CD14-positive monocyte (primary cell): ENCODE results near the gene LEMD3. TPM values are rescaled to one million over a fixed set of nuclear protein-coding genes. Genes with fewer than 3 reads are reported as not detected.
A peak's percentile ranks its signal among the peaks of the same experiment; 100 is the strongest.

Experiments
- DNase-seq, 3 donors: peaks; one replicate each; pipeline ENCODE4 v3.0.0-alpha.2; 2011 to 2022
- H2AFZ ChIP-seq: 2 replicates; pipeline ENCODE4 v1.6.0; 2012; ENCODE audit warnings: mild to moderate bottlenecking, low read depth, low read length, inconsistent platforms; ENCODE audit not compliant: insufficient read depth, poor library complexity, severe bottlenecking
- H3K27ac ChIP-seq, 2 donors: 1 replicate in 1 of 2; 2 replicates in 1 of 2; pipeline ENCODE4 v1.5.1; 2012 to 2013; ENCODE audit warnings: low read length in 2 of 2, control low read depth in 1 of 2, inconsistent platforms in 1 of 2, low read depth in 1 of 2, mild to moderate bottlenecking in 1 of 2
- H3K27me3 ChIP-seq, 2 donors: one replicate each; pipeline versions ENCODE4 v1.6.0 to v1.6.1; 2011 to 2013; ENCODE audit warnings: low read length in 2 of 2; ENCODE audit not compliant: control insufficient read depth in 2 of 2, insufficient read depth in 2 of 2
- H3K36me3 ChIP-seq, 2 donors: replicated peaks in 1 of 2; 1 replicate in 1 of 2; 2 replicates in 1 of 2; pipeline versions ENCODE4 v1.5.1 to v1.6.1; 2012 to 2013; ENCODE audit warnings: low read length in 2 of 2, control low read depth in 1 of 2, inconsistent platforms in 1 of 2, mild to moderate bottlenecking in 1 of 2; ENCODE audit not compliant: insufficient read depth in 2 of 2, control insufficient read depth in 1 of 2
- H3K4me1 ChIP-seq, 2 donors: 1 replicate in 1 of 2; 2 replicates in 1 of 2; pipeline versions ENCODE4 v1.5.1 to v1.6.1; 2012 to 2013; ENCODE audit warnings: low read length in 2 of 2, control low read depth in 1 of 2, inconsistent platforms in 1 of 2, mild to moderate bottlenecking in 1 of 2, moderate library complexity in 1 of 2; ENCODE audit not compliant: insufficient read depth in 2 of 2, control insufficient read depth in 1 of 2
- H3K4me2 ChIP-seq: replicated peaks from 2 replicates; pipeline ENCODE3; 2012; ENCODE audit warnings: low read length, moderate library complexity, mild to moderate bottlenecking; ENCODE audit not compliant: poor library complexity, severe bottlenecking; ENCODE audit errors: extremely low read depth
- H3K4me3 ChIP-seq, 3 experiments: fragments of 200-600 bp in 1 of 3; sonication (generic) in 1 of 3; replicated peaks in 1 of 3; 1 replicate in 2 of 3; 2 replicates in 1 of 3; pipeline ENCODE4 v1.5.1; 2011 to 2013; ENCODE audit warnings: low read length in 3 of 3, mild to moderate bottlenecking in 3 of 3, control low read depth in 2 of 3, low read depth in 2 of 3, inconsistent platforms in 1 of 3, moderate library complexity in 1 of 3
- H3K79me2 ChIP-seq: 2 replicates; pipeline ENCODE4 v1.6.0; 2012; ENCODE audit warnings: mild to moderate bottlenecking, control low read depth, inconsistent platforms, low read length, moderate library complexity; ENCODE audit not compliant: insufficient read depth
- H3K9ac ChIP-seq: 2 replicates; pipeline ENCODE4 v1.6.0; 2017; ENCODE audit warnings: low read length, mild to moderate bottlenecking; ENCODE audit not compliant: insufficient read depth, poor library complexity, severe bottlenecking
- H3K9me3 ChIP-seq, 2 donors: replicated peaks in 1 of 2; 1 replicate in 1 of 2; 2 replicates in 1 of 2; pipeline versions ENCODE4 v1.5.1 to v1.6.1; 2012 to 2013; ENCODE audit warnings: low read length in 2 of 2, control low read depth in 1 of 2; ENCODE audit not compliant: control insufficient read depth in 1 of 2, insufficient read depth in 1 of 2
- H4K20me1 ChIP-seq: 2 replicates; pipeline ENCODE4 v1.6.0; 2012; ENCODE audit warnings: mild to moderate bottlenecking, low read length, control low read depth, moderate library complexity; ENCODE audit not compliant: insufficient read depth
- H3K27ac Mint-ChIP-seq, 7 donors: one replicate each; pipeline ENCODE4 v1.8.0; 2020; ENCODE audit warnings: mild to moderate bottlenecking in 7 of 7, mixed read lengths in 7 of 7, moderate library complexity in 6 of 7, inconsistent platforms in 2 of 7
- H3K27me3 Mint-ChIP-seq, 3 donors: one replicate each; pipeline ENCODE4 v1.8.0; 2021 to 2022; ENCODE audit warnings: low read depth in 3 of 3, mild to moderate bottlenecking in 3 of 3, mixed read lengths in 3 of 3, moderate library complexity in 3 of 3, inconsistent platforms in 1 of 3
- H3K36me3 Mint-ChIP-seq, 2 donors: one replicate each; pipeline ENCODE4 v1.8.0; 2020; ENCODE audit warnings: mixed read lengths in 2 of 2, inconsistent platforms in 1 of 2, mild to moderate bottlenecking in 1 of 2
- H3K4me1 Mint-ChIP-seq: one replicate; pipeline ENCODE4 v1.8.0; 2020; ENCODE audit warnings: mild to moderate bottlenecking, mixed read lengths
- H3K4me3 Mint-ChIP-seq, 2 donors: one replicate each; pipeline ENCODE4 v1.8.0; 2020; ENCODE audit warnings: mild to moderate bottlenecking in 2 of 2, mixed read lengths in 2 of 2, moderate library complexity in 1 of 2
- H3K9me3 Mint-ChIP-seq, 7 donors: one replicate each; pipeline ENCODE4 v1.8.0; 2020 to 2022; ENCODE audit warnings: mixed read lengths in 7 of 7, mild to moderate bottlenecking in 6 of 7, moderate library complexity in 6 of 7, inconsistent platforms in 2 of 7
- WGBS: methylation state at CpG from one replicate; pipeline ENCODE4 v1.1.5; 2013; ENCODE audit warnings: missing lambda C conversion rate; ENCODE audit not compliant: insufficient coverage; 5-methylcytosine and 5-hydroxymethylcytosine counted together
- intact Hi-C, 2 donors: fragments of 100-400 bp; cut with micrococcal nuclease; formaldehyde crosslinking; loops; one replicate each; pipeline versions ENCODE4 v1.15.0 to v1.15.1; 2023
- polyA plus RNA-seq, 3 donors: library from polyadenylated mRNA; depleted of rRNA in 1 of 3; unstranded in 2 of 3; stranded (reverse) in 1 of 3; fragments of 300-500 nt in 2 of 3; fragments of >200 nt in 1 of 3; fragmentation: Illumina TruSeq in 2 of 3; gene quantifications; 1 replicate in 2 of 3; 2 replicates in 1 of 3; pipeline ENCODE4 v1.2.3, GENCODE V29; 2012 to 2021
- TF ChIP-seq, protein P1 (sequence below): fragments of 200-600 bp; IDR thresholded peaks from one replicate; pipeline ENCODE4 v1.8.0; 2022; ENCODE audit warnings: antibody characterized with exemption, mild to moderate bottlenecking

LEMD3 gene
- polyA plus RNA-seq, 3 donors = 11.3 to 12.3 (median 11.7) TPM

DNA sequence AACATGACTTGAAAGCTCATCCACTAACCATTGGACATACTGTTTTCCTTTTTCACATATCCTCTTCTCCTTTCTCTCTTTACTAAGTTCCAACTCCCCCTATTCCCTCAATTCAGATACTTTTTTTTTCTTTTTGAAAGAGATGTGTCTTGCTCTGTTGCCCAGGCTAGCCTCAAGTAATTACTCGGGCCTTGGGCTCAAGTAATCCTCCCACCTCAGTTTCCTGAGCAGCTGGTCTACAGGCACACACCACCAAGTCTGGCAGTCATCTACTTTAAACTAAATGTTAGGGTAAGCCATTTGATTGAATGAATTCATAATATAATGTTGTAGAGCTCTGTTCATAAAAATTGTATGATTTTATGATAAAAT is 15.5 kb downstream of the LEMD3 start:
- Histone ChIP-seq H3K9me3 (no peaks in the 10 kb centered on the region), H3K9ac (no peak overlapping the region), H4K20me1 (peaks cover 84% of the 10 kb centered on the region), H3K79me2 (peaks cover 89% of the 10 kb centered on the region), H2AFZ (no peak overlapping the region), H3K27me3 (no peaks in the 10 kb centered on the region), H3K4me1 (peaks cover 0 to 5% of the 10 kb centered on the region in 2 donors), H3K36me3 (peaks cover 0 to 15% of the 10 kb centered on the region in 2 donors), H3K4me2 (no peak overlapping the region), H3K4me3 (no peak overlapping the region), H3K27ac (no peak overlapping the region)
- no peak overlapping the region for H3K4me3 Mint-ChIP-seq
- no peaks in the 10 kb centered on the region for H3K9me3 Mint-ChIP-seq
- DNase-seq = no peak
- WGBS = no CpG with 5 or more reads among the region's 1 CpG
- H3K4me1 Mint-ChIP-seq = peaks cover 37% of the 10 kb centered on the region
- H3K27me3 Mint-ChIP-seq = no peaks in the 10 kb centered on the region
- peak overlapping the region in 1 of 7 donors; percentile 20 for H3K27ac Mint-ChIP-seq
- intact Hi-C loops = no loop called here
- TF ChIP-seq, protein P1, sequence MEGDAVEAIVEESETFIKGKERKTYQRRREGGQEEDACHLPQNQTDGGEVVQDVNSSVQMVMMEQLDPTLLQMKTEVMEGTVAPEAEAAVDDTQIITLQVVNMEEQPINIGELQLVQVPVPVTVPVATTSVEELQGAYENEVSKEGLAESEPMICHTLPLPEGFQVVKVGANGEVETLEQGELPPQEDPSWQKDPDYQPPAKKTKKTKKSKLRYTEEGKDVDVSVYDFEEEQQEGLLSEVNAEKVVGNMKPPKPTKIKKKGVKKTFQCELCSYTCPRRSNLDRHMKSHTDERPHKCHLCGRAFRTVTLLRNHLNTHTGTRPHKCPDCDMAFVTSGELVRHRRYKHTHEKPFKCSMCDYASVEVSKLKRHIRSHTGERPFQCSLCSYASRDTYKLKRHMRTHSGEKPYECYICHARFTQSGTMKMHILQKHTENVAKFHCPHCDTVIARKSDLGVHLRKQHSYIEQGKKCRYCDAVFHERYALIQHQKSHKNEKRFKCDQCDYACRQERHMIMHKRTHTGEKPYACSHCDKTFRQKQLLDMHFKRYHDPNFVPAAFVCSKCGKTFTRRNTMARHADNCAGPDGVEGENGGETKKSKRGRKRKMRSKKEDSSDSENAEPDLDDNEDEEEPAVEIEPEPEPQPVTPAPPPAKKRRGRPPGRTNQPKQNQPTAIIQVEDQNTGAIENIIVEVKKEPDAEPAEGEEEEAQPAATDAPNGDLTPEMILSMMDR = no peak
- peaks cover 15 to 19% of the 10 kb centered on the region in 2 donors for H3K36me3 Mint-ChIP-seq

GRCh38 chr12:65187665-65188064 is 18.3 kb downstream of the LEMD3 start:
- peaks cover 11 to 20% of the 10 kb centered on the region in 2 donors for H3K36me3 Mint-ChIP-seq
- intact Hi-C loops = no loop called here
- H3K36me3 ChIP-seq = peaks cover 0 to 16% of the 10 kb centered on the region in 2 donors
- no peak overlapping the region for H3K4me3 ChIP-seq
- H3K9me3 ChIP-seq = no peaks in the 10 kb centered on the region
- no peak overlapping the region for H3K9ac ChIP-seq
- no peak overlapping the region for H3K4me2 ChIP-seq
- peak overlapping the region in 1 of 7 donors; percentile 7 for H3K27ac Mint-ChIP-seq
- H2AFZ ChIP-seq = no peak overlapping the region
- peaks cover 41% of the 10 kb centered on the region for H3K4me1 Mint-ChIP-seq
- peaks cover 92% of the 10 kb centered on the region for H3K79me2 ChIP-seq
- no peaks in the 10 kb centered on the region for H3K27me3 Mint-ChIP-seq
- H3K4me1 ChIP-seq = peaks cover 5% of the 10 kb centered on the region in 2 donors
- H3K27me3 ChIP-seq = no peaks in the 10 kb centered on the region
- peaks cover 90% of the 10 kb centered on the region for H4K20me1 ChIP-seq
- TF ChIP-seq, protein P1 = no peak
- DNase-seq = no peak
- H3K4me3 Mint-ChIP-seq = no peak overlapping the region
- no peaks in the 10 kb centered on the region for H3K9me3 Mint-ChIP-seq
- no peak overlapping the region for H3K27ac ChIP-seq
